GM12865 (cell line): ENCODE results near the gene EPC1.

ENCODE experiments used
- DNase-seq: peaks from one replicate; pipeline ENCODE4 v3.0.0; 2010; ENCODE audit warnings: low read depth
- H3K4me3 ChIP-seq: 2 replicates; pipeline ENCODE4 v1.5.1; 2011; ENCODE audit warnings: mild to moderate bottlenecking, low read depth, low read length, control low read depth
- TF ChIP-seq, protein P1 (sequence below): IDR thresholded peaks from 2 replicates; pipeline ENCODE4 v1.5.1; 2011; ENCODE audit warnings: low read length, control low read depth, low read depth, inconsistent platforms; ENCODE audit not compliant: insufficient read depth; ENCODE audit errors: missing control alignments

Gene EPC1

DNA sequence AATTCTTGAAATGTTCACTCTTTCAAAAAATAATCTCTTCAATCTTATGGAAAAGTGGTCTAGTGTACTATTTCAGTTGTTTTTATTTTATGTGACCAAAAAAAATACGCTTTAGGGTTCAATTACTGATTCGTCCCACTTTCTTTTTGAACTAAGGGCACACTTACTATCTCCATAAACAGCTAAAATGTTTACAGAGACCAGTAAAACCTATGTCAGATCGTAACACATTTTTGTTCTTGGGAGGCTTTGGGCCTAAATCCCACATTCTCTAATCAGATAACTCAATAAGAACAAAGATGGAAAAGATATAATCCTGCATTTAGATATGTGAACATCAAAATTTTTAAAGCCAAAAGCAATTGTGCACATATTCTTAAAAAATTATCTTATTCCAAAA lies 29.8 kb upstream of the EPC1 start:
- TF ChIP-seq, protein P1, sequence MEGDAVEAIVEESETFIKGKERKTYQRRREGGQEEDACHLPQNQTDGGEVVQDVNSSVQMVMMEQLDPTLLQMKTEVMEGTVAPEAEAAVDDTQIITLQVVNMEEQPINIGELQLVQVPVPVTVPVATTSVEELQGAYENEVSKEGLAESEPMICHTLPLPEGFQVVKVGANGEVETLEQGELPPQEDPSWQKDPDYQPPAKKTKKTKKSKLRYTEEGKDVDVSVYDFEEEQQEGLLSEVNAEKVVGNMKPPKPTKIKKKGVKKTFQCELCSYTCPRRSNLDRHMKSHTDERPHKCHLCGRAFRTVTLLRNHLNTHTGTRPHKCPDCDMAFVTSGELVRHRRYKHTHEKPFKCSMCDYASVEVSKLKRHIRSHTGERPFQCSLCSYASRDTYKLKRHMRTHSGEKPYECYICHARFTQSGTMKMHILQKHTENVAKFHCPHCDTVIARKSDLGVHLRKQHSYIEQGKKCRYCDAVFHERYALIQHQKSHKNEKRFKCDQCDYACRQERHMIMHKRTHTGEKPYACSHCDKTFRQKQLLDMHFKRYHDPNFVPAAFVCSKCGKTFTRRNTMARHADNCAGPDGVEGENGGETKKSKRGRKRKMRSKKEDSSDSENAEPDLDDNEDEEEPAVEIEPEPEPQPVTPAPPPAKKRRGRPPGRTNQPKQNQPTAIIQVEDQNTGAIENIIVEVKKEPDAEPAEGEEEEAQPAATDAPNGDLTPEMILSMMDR, result no peak
- no peak for DNase-seq
- peak overlapping the region; percentile 98 for H3K4me3 ChIP-seq

DNA sequence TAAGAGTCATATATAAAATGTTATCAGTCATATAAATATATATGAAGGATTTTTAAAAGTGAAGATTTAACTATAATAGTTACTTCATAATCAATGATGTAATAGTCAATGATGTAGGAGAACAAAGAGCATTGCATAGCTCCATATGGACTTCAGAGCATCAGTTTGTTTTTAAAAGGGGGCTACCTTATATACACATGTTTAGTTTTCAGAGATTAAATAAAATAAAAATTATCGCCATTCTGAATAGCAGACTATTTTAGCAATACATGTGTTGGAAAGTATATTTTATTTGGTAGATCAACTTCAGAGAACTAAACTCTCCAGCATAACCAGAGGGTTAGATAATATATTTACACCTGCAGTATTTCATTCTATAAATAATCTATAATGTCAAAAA lies 29.1 kb upstream of the EPC1 start:
- DNase-seq, result no peak
- TF ChIP-seq, protein P1, result no peak

DNA sequence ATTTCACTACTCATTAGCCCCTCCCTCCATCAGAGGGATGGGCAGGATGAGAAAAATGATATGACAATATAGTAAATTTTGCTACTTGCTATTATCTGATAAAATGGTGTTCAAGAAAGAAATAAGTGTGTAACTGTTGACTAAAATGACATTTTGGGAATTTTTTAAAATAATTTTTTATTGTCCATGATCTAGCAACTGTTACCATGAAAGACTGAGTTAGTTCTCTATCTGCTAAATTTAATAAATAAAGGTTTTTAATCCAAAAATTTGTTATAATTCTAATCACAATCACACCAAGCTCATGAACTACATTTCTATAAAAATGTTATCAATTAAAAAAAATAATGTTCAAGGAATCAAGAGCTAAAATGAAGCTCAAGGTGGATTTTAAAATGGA lies 28.7 kb upstream of the EPC1 start:
- no peak for DNase-seq
- TF ChIP-seq, protein P1, result no peak
- H3K4me3 ChIP-seq, result peak overlapping the region; percentile 98; the same call in 1 of the 2 replicates

More for the DNA sequence above, 29.1 kb upstream of the EPC1 start:
- peak overlapping the region; percentile 98 for H3K4me3 ChIP-seq

DNA sequence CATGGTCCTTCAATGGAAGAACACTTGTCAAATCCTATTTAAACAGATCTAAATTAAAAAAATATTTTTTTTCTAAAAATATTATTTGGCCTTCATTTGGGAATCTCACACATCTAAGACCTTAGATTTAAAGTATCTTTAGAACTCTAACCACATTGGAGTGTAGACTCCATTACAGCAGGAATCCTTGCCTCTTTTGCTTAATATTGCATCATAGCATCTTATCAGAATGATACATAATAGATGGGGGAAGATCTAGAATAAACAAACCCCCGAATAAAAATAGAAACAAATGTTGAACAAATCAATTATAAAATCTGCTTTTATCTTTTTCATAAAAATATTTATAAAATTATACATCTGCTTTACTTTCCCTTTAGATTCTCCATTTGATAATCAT lies 27.6 kb upstream of the EPC1 start:
- TF ChIP-seq, protein P1, result no peak
- no peak overlapping the region for H3K4me3 ChIP-seq
- no peak for DNase-seq

DNA sequence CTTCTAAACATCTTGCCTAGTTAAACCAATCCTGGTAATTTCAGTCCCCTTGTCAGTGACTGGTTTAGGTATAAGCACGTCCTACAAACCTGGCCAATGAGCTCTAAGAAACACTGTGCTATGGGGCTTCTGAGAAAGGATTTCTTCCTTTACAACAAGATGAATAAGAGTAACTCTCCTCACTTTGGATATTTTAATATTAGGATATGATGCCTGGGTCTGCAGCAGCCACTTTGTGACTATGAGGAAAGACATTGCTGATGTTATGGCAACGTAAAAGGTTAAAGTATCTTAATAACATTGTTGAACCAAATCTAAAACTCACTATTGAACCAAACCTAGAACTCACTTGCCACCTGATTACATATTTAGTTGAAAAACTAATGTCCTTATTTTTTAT lies 26.5 kb upstream of the EPC1 start:
- TF ChIP-seq, protein P1, result no peak
- no peak for DNase-seq
- no peak overlapping the region for H3K4me3 ChIP-seq

DNA sequence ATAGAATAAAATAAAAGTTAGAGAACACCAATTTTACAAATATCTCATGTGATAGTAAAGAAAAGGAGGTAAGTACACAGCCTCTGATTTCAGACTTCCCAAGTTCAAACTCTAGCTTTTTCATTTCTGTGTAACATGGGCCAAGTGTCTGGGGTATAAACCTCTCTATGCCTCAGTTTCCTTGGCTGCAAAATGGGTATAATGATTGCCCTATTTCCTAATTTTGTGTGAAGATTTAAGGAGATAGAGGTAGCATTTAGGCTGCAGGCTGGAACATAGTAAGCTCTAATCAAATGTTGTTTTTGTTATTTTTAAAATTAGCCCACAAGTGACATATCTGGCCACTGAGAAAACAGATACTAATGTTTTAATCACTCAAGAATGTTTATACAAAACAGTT lies 26.1 kb upstream of the EPC1 start:
- DNase-seq, result no peak
- H3K4me3 ChIP-seq, result no peak overlapping the region
- TF ChIP-seq, protein P1, result no peak
